LNCAP (cell line): ENCODE results near the gene ARHGEF10L.

Experiments used
- TF ChIP-seq, protein P1 (sequence below): fragments of 450-650 bp; IDR thresholded peaks from 2 replicates; pipeline ENCODE4 v1.5.1; 2017; ENCODE audit warnings: mild to moderate bottlenecking

Gene ARHGEF10L

DNA sequence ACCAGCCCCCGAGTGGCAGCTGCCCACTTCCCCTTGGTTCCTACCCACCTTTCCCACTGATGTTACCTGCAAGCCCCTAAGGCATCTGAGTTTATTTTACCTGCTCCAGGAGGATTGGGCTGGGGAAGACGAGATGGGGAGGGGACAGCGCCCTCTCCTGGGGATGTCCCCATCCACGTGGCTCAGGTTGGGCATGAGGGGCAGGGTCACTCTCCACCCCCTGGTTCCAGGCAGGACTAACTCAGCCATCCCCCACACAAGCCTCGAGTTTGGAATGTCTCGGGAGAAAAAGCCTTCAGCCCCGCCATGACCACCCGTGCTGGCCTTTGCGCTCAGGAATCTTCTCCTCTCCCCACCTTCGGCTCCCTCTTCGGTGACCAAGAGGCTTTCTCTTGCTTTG is 90.0 kb downstream of the ARHGEF10L start:
- TF ChIP-seq, protein P1, sequence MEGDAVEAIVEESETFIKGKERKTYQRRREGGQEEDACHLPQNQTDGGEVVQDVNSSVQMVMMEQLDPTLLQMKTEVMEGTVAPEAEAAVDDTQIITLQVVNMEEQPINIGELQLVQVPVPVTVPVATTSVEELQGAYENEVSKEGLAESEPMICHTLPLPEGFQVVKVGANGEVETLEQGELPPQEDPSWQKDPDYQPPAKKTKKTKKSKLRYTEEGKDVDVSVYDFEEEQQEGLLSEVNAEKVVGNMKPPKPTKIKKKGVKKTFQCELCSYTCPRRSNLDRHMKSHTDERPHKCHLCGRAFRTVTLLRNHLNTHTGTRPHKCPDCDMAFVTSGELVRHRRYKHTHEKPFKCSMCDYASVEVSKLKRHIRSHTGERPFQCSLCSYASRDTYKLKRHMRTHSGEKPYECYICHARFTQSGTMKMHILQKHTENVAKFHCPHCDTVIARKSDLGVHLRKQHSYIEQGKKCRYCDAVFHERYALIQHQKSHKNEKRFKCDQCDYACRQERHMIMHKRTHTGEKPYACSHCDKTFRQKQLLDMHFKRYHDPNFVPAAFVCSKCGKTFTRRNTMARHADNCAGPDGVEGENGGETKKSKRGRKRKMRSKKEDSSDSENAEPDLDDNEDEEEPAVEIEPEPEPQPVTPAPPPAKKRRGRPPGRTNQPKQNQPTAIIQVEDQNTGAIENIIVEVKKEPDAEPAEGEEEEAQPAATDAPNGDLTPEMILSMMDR = no peak

DNA sequence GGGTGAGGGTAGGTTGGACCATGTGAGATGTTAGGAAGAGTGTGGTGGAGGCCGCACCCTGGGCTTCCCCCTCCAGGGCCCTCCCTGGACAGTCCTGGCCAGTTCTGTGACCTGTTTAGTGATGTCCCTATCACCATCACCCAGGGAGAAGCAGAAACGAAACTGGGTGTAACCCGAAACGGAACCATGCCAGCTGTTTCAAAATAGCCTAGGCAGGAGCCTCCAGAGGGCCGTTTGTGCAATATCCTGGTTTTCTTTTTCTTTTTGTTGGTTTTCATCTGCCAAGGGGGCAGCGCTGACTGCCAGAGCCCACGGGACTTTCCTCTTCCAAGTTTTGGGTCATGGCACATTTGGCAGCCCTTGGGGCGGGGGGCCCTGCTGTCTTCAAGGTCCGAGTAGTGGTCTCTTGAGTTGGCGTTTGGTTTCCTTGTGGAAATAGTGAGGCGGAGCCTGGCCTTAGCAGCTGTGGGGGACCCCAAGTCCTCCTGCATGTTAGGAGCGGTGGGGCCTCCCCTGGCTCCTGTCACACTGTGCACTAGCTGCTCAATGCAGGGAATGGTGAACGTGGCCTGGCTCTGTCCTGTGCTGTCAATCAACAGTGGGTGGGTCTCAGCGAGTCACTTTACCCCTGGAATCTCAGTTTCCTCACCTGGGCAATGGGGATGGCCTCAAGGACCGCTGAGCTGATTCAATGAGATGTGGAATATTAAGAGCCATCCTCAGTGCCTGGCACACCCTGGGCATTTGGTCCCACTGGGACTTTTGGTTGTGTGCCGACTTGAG is 90.7 kb downstream of the ARHGEF10L start:
- TF ChIP-seq, protein P1 = no peak

DNA sequence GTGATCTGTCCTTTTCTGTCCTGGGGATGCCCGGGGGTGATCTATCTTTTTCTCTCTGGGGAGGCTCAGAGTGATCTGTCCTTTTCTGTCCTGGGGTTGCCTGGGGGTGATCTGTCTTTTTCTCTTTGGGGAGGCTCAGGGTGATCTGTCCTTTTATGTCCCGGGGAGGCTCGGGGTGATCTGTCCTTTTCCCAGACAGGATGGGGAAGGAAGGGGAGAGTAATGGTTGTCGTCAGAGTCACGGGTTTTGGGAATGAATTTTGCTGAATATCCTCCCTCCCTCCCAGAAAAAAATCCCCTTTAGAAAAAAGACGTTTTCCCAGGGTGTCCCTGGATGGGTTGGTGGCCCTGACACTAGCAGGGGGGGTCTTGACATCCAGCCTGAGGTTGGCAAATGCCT is 91.5 kb downstream of the ARHGEF10L start:
- TF ChIP-seq, protein P1 = no peak

DNA sequence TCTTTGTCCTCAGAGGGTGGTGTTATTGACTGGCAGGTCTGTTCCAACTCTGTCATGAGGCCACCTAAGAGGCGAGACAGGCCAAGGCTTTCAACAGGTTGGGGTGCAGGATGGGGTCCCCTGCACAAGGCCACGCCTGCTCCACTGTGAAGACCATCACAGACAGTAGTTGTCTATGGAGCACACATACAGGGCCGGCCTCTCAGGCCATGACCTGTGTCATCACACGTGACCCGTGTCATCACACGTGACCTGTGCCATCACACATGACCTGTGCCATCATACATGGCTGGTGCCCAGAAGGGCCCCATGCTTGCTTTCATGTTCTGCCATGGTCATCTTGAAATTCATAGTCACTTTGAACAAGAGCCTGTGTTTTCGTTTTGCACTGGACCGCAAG is 91.9 kb downstream of the ARHGEF10L start:
- TF ChIP-seq, protein P1 = no peak

DNA sequence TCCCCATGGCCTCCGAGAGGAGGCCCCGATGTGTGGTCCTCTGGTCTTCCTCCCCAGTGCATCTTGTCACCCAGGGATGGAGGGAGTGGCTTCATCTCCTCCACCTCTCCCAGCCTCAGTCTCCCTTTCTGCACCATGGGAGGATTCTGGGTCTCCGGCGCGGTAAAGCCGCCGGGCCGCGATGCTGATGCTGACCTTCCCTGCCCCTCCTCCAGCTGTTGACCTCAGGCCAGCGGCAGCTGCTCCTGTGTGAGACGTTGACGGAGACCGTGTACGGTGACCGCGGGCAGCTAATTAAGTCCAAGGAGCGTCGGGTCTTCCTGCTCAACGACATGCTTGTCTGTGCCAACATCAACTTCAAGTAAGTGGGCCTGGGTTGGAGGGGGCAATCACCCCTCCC is 92.6 kb downstream of the ARHGEF10L start:
- TF ChIP-seq, protein P1 = no peak

DNA sequence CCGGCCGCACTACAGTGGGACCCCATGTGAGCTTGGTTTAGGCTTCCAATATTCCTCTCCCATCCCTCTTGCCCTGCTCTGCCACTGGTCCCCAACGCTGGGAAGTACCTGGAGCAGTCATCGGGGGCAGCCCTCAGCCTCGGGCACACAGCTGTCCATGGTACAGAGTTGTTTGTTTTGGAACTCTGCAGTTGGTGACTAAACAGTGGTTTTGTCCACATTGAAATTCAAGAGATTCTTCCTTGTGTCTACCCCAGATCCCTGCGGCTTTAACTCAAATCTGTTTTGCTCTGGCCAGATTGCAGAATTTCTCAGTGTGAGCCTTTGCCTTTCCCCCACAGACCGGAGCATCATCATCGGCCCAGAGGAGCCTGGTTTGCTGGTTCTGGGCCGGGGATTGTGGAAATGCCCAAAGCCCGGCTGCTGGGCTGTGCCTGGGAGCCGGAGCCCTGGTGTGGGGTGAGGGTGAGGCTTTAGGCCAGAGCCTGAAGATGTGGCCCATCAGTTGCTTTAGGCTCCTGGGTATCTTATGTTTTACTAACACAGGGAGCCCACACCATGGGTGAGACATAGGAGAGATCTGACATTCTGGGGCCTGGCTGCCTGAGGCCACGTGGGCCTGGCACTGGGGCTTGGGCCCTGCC is 93.2 kb downstream of the ARHGEF10L start:
- TF ChIP-seq, protein P1 = no peak

DNA sequence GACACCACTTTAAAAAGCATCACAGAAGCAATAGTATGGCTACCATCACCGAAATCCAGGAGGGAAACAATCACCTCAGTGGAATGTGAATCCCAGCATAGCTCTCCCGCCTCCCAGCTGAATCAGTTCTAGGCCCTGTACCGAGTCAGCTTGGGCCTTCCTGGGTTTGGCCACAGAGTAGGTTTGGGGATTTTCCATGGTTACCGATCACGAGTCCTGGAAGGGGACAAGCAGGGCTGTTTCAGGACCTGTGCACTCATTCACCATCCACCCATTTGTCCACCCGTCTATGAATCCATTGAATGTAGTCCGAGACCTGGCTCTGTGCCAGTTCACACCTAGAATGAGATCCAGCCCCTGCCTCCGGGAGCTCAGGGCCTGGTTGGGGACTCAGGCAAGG is 94.2 kb downstream of the ARHGEF10L start:
- TF ChIP-seq, protein P1 = no peak
